ENCODE data around the gene SENP6. TPM values are rescaled to one million over a fixed set of nuclear protein-coding genes. Genes with fewer than 3 reads are reported as not detected.

SENP6 gene
- total RNA-seq, 1 donor from 2014 or later, result 202 TPM

DNA sequence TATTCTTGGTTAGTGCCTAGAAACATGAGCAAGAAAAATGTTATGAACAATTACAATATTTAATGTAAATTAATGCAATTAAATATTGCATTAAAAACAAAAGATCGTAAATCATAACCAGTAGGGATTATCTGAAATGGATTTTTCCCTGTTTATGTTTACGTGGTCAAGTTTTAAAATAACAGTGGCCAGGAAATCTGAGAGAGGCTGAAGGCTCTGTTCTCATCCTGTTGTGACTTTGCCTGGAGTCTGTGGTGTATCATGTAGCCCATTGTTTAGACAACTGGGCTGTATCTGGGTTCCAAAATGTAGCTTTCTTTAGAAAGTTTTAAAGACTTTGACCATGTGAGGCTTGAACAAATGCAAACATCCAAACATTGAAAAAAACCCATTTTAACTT is 149.8 kb downstream of the SENP6 start:
- peaks cover 6% of the 10 kb centered on the region for H3K4me1 ChIP-seq
- Mint-ChIP-seq H3K4me3 (no peak overlapping the region), H3K27ac (no peak overlapping the region), H3K4me1 (peaks cover 6% of the 10 kb centered on the region), H3K36me3 (no peaks in the 10 kb centered on the region), H3K9me3 (no peaks in the 10 kb centered on the region), H3K27me3 (ENCODE audit: insufficient read depth, low read depth) (peaks cover 4% of the 10 kb centered on the region)
- no peak overlapping the region for H3K4me3 ChIP-seq
- no peak overlapping the region for H3K9ac ChIP-seq
- H3K36me3 ChIP-seq, result no peaks in the 10 kb centered on the region
- peaks cover 18% of the 10 kb centered on the region for H3K27me3 ChIP-seq
- no peaks in the 10 kb centered on the region for H3K9me3 ChIP-seq (ENCODE audit: low read depth)
- no peak for DNase-seq (ENCODE audit: low spot score)
- peaks cover 12% of the 10 kb centered on the region for H3F3A ChIP-seq (ENCODE audit: low read depth)
- no peak overlapping the region for H3K27ac ChIP-seq
- H2AFZ ChIP-seq (replicated peaks), result no peak overlapping the region
- H4K20me1 ChIP-seq (ENCODE audit: low read depth), result peaks cover 7% of the 10 kb centered on the region
- peaks cover 36% of the 10 kb centered on the region for H3K79me2 ChIP-seq (ENCODE audit: low read depth)
- TF ChIP-seq EZH2phosphoT487 (IDR thresholded peaks at IDR 0.05), result no peak
- TF ChIP-seq, protein P1, sequence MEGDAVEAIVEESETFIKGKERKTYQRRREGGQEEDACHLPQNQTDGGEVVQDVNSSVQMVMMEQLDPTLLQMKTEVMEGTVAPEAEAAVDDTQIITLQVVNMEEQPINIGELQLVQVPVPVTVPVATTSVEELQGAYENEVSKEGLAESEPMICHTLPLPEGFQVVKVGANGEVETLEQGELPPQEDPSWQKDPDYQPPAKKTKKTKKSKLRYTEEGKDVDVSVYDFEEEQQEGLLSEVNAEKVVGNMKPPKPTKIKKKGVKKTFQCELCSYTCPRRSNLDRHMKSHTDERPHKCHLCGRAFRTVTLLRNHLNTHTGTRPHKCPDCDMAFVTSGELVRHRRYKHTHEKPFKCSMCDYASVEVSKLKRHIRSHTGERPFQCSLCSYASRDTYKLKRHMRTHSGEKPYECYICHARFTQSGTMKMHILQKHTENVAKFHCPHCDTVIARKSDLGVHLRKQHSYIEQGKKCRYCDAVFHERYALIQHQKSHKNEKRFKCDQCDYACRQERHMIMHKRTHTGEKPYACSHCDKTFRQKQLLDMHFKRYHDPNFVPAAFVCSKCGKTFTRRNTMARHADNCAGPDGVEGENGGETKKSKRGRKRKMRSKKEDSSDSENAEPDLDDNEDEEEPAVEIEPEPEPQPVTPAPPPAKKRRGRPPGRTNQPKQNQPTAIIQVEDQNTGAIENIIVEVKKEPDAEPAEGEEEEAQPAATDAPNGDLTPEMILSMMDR (IDR thresholded peaks at IDR 0.05), result no peak
- TF ChIP-seq EZH2 (IDR thresholded peaks at IDR 0.05), result no peak
- no peak overlapping the region for H3K4me2 ChIP-seq

DNA sequence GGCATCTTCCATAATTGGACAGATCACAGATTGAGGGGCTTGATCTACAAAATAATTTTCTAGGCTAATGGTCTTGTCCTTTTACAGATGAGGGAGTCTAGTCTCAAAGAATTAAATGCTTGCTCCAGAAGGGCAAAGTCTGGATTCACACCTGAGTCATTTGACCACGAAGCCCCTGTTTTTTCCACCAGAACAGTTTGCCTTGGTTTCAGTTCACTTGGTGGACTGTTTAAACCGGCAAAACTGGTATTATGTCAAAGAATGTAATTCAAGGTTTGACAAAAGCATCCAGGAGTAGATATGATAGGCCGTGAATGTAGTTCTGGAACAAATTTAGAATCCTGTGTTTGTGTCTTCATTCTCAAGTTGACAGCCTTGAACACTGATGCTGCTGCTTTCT is 150.7 kb downstream of the SENP6 start:
- H3K4me3 Mint-ChIP-seq, result no peak overlapping the region
- H3K4me1 Mint-ChIP-seq, result peaks cover 6% of the 10 kb centered on the region
- Histone ChIP-seq H3K9ac (no peak overlapping the region), H3K4me1 (peaks cover 6% of the 10 kb centered on the region), H3F3A (ENCODE audit: low read depth) (peaks cover 12% of the 10 kb centered on the region), H3K36me3 (no peaks in the 10 kb centered on the region), H4K20me1 (ENCODE audit: low read depth) (peaks cover 9% of the 10 kb centered on the region), H2AFZ (replicated peaks) (no peak overlapping the region), H3K4me3 (no peak overlapping the region), H3K27me3 (peaks cover 17% of the 10 kb centered on the region), H3K27ac (no peak overlapping the region), H3K9me3 (ENCODE audit: low read depth) (no peaks in the 10 kb centered on the region), H3K4me2 (no peak overlapping the region), H3K79me2 (ENCODE audit: low read depth) (peaks cover 36% of the 10 kb centered on the region)
- no peaks in the 10 kb centered on the region for H3K9me3 Mint-ChIP-seq
- DNase-seq (ENCODE audit: low spot score), result no peak
- H3K36me3 Mint-ChIP-seq, result no peaks in the 10 kb centered on the region
- H3K27ac Mint-ChIP-seq, result no peak overlapping the region
- no peak for TF ChIP-seq EZH2phosphoT487 (IDR thresholded peaks at IDR 0.05)
- no peak for TF ChIP-seq EZH2 (IDR thresholded peaks at IDR 0.05)
- TF ChIP-seq, protein P1 (IDR thresholded peaks at IDR 0.05), result no peak
- H3K27me3 Mint-ChIP-seq (ENCODE audit: insufficient read depth, low read depth), result peaks cover 2% of the 10 kb centered on the region

DNA sequence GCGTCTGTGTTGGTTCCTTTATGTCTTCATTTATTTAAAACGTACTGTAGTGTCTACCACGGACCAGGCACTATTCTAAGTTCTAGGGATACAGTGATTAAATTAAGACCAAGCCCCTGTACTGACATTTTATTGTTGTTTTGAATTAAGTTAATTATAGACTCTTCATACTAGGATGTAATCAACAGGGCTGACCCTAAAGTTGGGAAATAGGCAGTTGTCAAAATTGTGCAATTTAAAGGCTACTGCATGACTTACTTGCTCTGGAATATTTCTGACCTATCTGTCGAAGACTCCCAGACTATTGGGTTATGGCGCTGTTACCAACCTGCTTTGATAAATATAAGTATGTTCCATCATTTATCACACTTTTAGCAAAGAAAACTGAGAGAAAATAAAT is 154.0 kb downstream of the SENP6 start:
- Histone ChIP-seq H2AFZ (replicated peaks) (no peak overlapping the region), H3K27ac (no peak overlapping the region), H4K20me1 (ENCODE audit: low read depth) (peaks cover 13% of the 10 kb centered on the region), H3K27me3 (no peaks in the 10 kb centered on the region), H3F3A (ENCODE audit: low read depth) (peaks cover 10% of the 10 kb centered on the region), H3K9ac (no peak overlapping the region), H3K4me2 (no peak overlapping the region), H3K36me3 (no peaks in the 10 kb centered on the region), H3K9me3 (ENCODE audit: low read depth) (no peaks in the 10 kb centered on the region), H3K4me3 (no peak overlapping the region), H3K79me2 (ENCODE audit: low read depth) (peaks cover 43% of the 10 kb centered on the region), H3K4me1 (peaks cover 6% of the 10 kb centered on the region)
- Mint-ChIP-seq H3K27me3 (ENCODE audit: insufficient read depth, low read depth) (no peaks in the 10 kb centered on the region), H3K4me1 (no peaks in the 10 kb centered on the region), H3K4me3 (no peak overlapping the region), H3K36me3 (no peaks in the 10 kb centered on the region), H3K27ac (no peak overlapping the region), H3K9me3 (no peaks in the 10 kb centered on the region)
- no peak for DNase-seq (ENCODE audit: low spot score)
- no peak for TF ChIP-seq EZH2phosphoT487 (IDR thresholded peaks at IDR 0.05)
- TF ChIP-seq EZH2 (IDR thresholded peaks at IDR 0.05), result no peak
- TF ChIP-seq, protein P1 (IDR thresholded peaks at IDR 0.05), result no peak
